GM19463 (cell line): ENCODE measurements around the gene NUDCD2.

ENCODE experiments used
- ATAC-seq: cut with Tn5 transposase; IDR thresholded peaks from one replicate; pipeline ENCODE4 v1.9.1; 2021; ENCODE audit warnings: mild to moderate bottlenecking, moderate library complexity; ENCODE audit not compliant: unreplicated experiment

Gene NUDCD2

DNA sequence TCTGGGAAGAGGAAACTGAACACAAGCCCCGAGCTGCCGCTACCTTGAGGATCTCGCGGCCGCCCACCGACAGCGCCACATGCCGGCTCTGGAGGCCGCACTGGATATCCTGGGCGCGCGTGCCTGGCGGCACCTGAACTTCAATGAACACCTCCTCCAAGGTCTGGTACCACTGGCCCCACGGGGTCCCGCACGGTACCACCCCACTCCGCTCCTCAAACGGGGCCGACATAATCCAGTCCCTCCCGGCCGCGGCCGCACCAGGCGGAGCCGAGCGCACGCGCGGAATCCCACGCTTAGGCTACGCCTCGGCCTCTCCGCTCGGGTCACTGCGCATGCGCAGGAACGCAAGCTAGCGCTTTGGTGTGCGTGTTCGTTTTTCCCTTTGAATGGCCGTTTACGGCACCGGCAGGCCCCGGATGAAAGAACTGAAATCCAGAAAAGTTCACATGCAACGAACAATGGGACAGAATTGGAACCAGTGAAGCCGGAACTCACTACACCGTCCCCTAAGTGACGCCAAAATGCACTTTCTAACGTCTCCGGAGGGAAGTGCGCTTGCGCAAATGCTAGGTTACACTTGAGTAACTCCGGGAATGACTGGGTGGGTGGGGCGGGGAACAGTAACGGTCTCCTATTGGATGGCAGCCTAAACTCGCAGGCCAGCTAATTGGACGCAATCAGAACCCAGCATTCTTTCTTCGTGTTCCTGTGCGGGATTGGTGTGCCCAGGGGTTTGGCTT is at the start of gene NUDCD2:
TSS of gene NUDCD2 (minus strand) at position 284 of the 743 bp plus-strand sequence. CDS start at position 232, 52 bp downstream.
- peak; percentile 77 for ATAC-seq

DNA sequence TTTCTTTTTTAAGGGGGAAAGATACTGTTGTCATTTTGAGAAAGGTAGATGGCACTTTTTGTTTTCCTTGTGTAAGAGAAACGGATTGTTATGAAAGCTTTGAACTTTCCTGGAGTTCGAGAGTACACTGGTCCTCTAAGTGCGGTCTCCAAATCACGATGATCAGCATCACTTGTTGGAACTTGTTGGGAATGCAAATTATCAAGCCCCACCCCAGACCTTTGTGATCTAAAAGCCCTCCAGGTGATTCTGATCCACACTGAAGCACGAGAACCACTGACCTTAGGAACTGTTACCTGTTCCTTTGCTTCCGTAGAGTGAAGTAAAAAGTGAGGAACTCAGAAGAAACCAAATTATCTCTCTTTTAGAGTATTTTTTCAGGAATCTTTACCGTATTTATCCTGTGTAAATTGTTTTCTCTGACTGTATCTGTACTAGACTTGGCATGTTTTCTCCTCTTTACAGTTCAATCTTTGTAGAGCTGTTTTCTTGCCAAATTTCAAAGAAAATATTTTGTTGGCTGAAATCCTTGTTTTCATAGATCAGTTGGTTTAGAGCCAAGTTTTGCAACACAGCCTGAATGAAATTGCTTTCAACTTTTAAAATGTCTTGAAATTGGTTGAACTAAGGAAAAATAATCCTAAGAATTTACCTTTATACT is 49.5 kb upstream of the NUDCD2 start:
- no peak for ATAC-seq

DNA sequence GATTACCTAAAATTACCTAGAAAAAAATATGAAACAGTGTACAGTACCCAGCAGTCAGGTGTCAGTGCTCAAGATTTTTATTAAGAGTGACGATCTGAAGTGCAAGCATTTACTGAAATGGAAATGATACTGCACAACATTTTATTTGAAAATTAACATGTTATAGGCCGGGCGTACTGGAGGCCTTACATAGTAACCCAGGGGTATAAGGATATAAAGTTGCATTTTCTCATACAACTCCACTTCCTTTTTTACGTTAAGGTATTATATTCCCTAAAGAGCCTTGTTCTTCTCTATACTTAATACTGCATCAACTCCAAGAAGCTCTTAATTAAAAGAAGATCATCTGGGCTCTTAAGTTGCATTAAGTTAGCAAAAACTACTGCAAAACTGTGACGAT is 48.9 kb upstream of the NUDCD2 start:
- ATAC-seq, result no peak

DNA sequence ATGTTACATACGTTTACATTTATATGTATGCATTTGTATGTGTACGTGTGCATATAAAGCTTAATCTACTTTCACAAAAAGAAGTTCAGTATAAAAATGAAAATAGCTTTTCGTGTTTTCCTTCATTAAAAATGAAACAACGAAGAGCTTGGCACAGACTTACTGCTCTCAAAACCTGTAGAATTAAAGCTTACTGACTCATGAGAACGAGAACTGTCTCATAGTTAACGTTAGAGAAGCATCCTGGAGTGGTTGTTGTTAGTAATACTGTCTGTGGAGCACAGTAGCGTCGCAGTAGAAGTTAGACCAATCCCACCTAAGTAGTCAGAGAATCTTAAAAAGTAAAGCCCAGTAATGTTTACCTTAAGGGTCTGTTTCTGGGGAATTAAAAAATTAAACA is 46.8 kb upstream of the NUDCD2 start:
- ATAC-seq, result no peak

DNA sequence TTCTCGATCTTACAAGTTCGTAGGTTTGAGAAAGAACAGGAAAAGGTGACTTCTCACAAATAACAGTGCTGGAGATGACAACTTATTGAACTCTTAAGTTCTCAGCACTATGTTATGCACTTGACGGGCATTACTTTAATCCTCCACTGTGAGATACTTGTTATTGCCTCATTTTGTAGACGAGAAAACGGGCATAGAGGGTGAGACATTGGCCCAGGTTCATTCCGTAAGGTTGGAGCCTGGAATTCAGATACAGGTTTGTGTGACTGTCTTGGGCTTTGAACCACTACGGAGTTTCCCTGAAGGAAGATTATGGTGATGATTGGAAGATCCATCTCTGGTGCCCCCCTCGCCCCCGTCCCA is 46.2 kb upstream of the NUDCD2 start:
- ATAC-seq, result peak; percentile 6

- ATAC-seq, result peak; percentile 82
Measured at GRCh38 chr5:163505368-163506094, 45.6 kb upstream of the NUDCD2 start, which contains the start of gene MAT2B. TSS of gene MAT2B (plus strand) at chr5:163505619. CDS start at chr5:163505687, 68 bp downstream.

GRCh38 chr5:163505049-163505367 is 45.1 kb upstream of the NUDCD2 start:
- no peak for ATAC-seq

GRCh38 chr5:163504079-163504931 is 44.4 kb upstream of the NUDCD2 start:
- ATAC-seq, result no peak

- no peak for ATAC-seq
Measured at GRCh38 chr5:163503106-163504078, 43.5 kb upstream of the NUDCD2 start.

GRCh38 chr5:163502521-163502920 is 42.6 kb upstream of the NUDCD2 start:
- ATAC-seq, result no peak

DNA sequence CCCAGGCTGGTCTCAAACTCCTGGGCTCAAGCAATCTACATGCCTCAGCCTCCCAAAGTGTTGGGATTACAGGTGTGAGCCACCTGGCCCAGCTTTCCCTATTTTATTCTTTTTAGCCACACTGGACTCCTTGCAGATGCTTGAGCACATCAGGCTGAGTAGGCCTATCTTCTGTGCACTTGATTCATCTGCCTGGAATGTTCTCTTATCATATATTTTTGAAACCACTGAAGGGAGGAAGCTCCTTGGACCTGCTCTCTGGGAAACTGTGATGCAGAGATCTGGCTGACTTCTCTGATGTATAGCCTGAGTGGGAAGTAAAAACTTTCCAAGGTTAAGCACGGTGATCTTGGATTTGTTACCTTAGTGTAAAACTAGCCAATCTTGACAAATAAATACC is 39.0 kb upstream of the NUDCD2 start:
- ATAC-seq, result no peak

DNA sequence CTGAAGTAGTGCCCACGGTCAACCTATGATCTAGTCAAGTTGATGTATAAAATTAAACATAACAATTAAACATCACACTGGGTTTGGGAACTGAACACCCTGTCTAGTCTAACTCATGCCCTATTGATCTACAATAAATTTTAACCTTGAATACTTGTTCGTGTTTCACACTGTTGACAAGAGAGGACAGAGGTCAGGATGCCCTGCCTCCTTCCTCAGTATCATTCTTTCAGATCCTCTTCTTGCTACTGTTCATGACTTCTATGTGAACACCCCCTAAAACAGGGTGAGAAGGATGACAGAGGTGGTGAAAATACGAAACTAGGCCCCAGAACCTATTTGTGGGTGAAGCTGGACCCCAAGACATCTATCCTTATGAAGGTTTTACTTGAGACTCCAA is 37.4 kb upstream of the NUDCD2 start:
- no peak for ATAC-seq

- no peak for ATAC-seq
Measured at GRCh38 chr5:163496286-163496685, 36.4 kb upstream of the NUDCD2 start.

GRCh38 chr5:163489745-163490075 is 29.8 kb upstream of the NUDCD2 start:
- peak; percentile 33 for ATAC-seq

GRCh38 chr5:163489055-163489744 is 29.3 kb upstream of the NUDCD2 start:
- ATAC-seq, result no peak

DNA sequence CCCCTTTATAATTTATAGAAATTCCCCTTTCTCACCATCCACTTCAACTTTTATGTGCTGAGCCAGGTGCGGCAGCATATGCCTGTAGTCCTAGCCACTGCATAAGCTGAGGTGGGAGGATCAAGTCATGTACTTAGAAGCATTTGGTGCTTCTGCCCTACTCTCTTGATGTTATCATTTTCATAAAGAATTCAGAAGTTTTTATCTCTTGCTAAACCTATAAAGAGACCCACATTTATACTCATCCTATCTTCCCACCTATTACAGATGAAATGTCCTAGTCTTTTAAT is 19.0 kb upstream of the NUDCD2 start:
- ATAC-seq, result no peak

DNA sequence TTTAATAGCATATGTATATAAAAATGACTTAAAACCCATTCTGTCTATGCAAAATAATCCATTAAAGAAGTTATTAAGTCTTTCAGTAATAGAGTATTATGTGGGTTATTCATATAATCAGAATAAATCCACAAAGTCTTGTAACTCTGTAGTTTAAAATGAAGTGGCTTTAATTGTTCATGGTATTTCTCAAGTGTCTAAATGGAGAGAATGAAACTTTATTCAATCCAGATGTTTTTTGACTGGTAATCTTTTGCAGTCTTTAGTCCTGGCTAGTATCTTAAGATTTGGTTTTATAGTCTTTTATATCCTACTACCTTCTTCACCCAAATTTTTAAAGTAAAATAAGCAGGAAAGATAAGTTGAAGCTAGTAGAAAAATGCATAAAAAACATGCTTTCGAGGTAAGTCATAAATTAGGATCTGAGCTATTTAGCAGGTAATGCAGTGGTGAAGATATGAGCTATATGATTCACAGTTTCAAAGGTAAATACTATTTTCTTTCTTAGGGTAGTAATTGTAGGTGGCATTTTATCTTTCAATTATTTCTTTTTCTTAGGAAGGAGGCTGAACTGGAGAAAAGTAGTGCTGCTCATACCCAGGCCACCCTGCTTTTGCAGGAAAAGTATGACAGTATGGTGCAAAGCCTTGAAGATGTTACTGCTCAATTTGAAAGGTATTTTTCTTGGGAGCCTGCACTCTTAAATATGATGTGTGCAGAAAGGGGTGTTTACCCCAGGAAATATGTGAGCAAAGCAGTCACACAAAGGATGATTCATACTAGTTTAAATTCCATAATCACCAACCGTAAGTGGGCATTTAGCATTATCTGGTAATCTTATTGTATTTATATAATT is 18.5 kb upstream of the NUDCD2 start:
- no peak for ATAC-seq

GRCh38 chr5:163475411-163475810 is 15.5 kb upstream of the NUDCD2 start:
- no peak for ATAC-seq
